GM19239 (cell line): ENCODE results near the gene NTNG1.
A peak's percentile ranks its signal among the peaks of the same experiment; 100 is the strongest.

Source experiments
- DNase-seq: peaks from one replicate; pipeline ENCODE4 v3.0.0; 2011; ENCODE audit warnings: low spot score; ENCODE audit not compliant: insufficient read length
- FAIRE-seq: peaks from 2 replicates; lab custom pipeline; 2011; peaks lifted over from hg19 to GRCh38; lab: Jason Lieb, UNC

Gene NTNG1

DNA sequence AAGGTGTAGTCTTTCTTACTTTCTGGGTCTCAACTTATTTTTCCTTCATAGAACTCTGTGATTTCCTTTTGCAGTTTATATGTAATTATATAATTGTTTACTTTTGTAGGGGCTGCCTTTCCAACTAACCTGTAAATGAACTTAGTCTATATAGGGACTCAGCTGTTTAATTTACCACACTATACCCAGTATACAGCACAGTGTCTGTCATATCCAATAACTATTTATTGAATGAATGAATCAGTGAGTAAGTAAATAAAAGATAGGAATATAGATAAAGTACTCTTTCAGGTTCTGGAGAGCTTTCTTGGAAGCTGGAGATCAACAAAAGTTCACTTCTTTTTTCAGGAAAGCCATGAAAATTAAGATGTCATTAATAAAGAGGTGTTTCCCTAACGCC, 174.8 kb downstream of the NTNG1 start:
- DNase-seq (no peak), FAIRE-seq (no peak)

DNA sequence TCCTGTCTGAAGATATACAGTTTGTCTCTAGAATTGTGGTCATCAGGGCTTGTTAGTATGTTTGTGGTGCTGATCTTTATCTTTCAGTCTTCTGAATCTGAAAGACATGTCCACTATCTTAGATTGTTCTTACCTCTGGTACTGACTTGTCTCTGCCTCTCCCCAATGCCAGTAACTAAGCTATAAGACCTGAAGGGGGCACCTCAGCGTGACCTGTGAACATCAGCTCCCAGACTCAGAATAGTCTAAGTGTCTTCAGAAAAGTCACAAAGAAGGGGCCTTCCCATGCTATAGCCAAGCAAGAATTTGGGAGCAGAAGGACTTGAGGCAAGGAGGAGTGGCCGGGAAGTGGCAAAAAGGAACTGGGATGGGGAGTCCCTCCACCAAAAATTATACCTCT, 178.1 kb downstream of the NTNG1 start:
- FAIRE-seq = no peak

DNA sequence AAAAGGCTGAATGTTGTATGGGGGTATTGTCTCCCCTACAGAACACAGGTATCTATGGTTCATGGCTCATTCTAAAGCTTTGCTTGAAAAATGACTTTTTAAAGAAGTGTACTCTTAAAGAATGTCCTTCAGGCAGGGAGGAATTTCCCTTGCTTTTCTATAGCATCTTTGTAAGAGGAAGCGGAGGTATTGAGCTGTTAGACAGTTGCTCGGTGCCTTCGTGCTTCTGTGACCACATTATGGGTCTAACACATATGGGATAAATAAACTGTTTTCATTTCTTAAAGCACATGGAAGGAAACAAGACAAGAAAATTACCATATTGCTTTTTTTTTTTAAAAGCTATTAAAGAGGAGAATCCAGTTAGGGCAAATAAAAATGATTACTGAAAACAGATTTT, 182.9 kb downstream of the NTNG1 start:
- DNase-seq (no peak), FAIRE-seq (no peak)

More for the DNA sequence above, 178.1 kb downstream of the NTNG1 start:
- DNase-seq = no peak

DNA sequence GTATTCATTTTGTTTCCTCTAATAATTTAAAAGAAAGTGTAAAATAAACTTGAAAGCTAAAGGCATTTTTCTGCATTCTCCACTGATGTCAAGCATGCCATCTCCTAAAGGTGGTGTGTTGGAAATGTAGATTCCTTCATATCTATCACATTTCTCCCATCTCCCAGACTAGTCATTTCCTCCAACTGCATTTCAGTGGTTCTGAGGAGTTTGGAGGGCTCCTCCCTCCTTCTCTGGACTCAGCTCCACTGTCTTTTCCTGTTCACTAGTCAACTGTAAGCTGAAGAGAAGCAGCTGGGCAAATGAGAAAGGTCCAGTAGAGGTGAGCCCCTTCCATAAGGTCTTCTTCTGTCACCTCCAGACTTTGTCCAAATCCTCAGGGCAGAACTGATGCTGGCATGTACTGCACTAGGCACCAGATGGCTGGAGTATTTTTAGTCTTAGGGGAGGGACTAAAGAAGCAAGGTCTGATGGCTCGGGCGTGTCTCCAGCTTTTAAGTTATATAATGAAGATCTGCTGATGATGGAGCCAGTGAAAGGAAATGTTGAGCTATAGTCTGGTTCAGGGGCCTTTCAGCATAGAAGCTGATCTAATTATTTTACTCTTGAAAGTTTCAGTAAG, 186.1 kb downstream of the NTNG1 start:
- FAIRE-seq = no peak
- no peak for DNase-seq

DNA sequence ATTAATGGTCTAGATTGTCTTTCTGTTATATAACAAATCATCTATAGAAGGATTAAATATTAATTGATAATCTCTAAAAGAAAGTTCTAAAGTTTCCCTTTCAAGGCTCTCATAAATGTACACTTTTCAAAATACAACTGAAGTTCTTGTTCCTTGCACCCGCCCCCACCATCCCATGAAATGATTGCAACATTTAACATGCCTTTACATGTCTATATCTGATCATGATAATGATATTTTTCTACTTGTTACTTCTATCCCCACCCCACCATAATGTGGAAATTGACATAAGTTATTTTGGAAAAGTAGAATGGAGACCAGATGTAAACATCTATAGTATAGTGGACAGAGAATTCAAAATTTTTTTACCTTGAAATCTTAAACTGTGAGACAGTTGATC, 186.6 kb downstream of the NTNG1 start:
- FAIRE-seq (no peak), DNase-seq (no peak)

DNA sequence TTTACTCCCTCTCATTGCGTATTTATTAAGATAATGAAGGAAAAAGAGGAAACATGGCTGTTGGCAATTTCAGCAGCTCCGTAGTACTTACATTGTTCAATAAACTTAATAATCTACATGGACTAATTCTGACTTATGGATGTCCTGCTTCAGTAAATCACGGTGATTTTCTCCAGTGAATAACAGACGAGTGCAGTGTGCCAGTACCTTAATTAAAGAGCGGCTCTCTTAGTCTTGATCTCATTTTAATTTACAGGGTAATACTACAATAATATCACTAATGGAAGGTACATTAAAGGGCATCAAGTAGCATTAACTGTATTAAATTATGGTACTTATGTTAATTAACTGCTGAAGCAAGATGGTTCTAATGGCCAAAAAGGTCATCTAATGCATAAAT, 187.2 kb downstream of the NTNG1 start:
- FAIRE-seq (no peak), DNase-seq (no peak)

DNA sequence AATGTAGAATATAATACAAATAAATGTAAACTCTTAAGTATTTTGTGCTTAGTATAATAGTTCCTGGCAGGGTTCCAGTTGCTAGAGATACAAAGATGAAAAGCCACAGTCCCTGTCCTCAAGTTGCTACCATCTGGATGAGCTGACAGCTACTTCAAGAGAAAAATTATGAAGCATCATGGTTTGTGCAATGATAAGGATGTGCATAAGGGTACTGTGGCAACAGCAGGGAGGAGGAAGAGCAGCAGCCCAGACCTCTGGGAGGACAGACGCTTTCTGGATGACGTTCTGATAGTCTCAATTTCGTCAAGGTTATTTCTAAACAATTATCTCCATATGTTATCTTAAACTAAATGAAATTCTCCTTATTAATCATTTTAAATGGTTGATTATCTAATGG, 198.9 kb downstream of the NTNG1 start:
- DNase-seq = no peak

DNA sequence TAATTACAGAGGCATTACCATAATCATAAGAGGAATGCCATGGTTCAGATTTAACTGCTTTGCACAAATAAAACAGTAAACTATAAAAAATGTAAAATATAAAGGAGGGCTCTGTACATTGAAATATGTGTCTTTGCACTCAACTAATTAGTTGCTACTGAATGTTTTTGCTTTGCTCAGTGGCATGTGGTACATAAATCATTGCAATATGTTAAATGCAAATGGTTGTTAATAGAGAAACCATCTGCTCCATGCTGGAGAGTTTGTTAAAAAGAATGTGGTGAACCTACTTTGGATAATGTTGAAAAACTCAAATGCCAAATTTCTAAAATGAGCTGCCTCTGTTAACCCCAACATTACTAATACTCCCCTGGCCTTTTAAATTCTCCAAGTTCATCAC, 201.5 kb downstream of the NTNG1 start:
- FAIRE-seq (no peak), DNase-seq (no peak)

More for the DNA sequence above, 198.9 kb downstream of the NTNG1 start:
- FAIRE-seq = no peak

DNA sequence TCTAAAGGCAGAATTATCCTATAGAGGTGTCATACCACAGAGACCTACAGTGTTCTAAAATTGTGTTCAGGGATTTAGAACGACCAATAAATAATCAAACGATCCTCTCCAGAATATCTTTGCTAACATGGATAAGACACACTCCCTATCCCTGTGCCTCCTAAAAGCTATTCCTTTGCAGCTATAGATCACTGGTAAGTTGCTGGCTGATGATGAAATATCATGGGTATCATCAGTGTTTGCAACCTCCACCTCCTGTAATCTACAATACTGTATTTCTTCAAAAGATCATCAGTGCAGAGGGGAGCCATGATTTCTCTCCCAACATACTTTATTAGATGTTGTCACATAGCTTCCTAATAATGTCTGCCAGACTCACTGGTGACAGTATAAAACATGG, 201.9 kb downstream of the NTNG1 start:
- no peak for DNase-seq
- no peak for FAIRE-seq

DNA sequence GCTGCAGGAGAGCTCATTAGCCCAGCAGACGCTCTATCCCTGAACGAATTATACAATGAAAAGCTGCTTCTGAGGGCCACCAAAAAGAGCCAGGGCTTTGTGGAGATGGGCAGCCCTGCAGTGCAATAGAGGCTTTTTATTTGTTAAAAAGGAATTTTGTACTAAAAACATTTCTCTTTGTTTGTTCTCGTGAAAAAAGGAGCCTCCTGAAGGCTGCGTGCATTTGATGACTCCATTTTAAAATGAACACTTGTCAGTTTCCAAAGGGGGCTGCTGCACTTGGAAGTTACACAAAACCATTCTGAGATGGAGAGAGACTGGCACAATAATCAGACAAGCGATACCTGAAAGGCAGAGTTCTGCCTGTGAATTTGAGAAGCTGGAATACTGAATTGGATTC, 202.8 kb downstream of the NTNG1 start:
- FAIRE-seq = no peak
- no peak for DNase-seq

DNA sequence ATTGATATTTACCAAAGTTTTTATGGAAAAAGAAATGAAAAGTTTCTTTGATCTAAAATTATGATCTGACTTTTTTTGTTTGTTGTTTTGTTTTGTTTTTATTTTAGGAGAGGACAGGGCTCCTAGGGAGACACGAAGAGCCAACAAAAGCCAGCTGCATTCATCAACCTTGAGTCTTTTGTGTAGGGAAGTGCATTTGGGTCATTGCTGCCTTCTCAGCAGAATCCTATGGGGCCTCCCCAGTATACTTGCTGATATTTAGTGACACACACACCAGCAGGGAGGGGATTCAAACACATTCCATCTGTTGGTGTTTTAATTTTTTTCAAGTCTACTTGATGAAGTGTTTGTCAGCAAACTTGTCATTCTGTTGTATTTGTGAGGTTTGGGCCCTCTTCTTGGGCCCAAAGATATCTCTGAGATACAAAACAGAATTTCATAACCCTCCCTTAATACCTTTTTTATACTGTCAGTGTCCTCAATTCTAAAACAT, 203.5 kb downstream of the NTNG1 start:
- FAIRE-seq = no peak
- DNase-seq = no peak

DNA sequence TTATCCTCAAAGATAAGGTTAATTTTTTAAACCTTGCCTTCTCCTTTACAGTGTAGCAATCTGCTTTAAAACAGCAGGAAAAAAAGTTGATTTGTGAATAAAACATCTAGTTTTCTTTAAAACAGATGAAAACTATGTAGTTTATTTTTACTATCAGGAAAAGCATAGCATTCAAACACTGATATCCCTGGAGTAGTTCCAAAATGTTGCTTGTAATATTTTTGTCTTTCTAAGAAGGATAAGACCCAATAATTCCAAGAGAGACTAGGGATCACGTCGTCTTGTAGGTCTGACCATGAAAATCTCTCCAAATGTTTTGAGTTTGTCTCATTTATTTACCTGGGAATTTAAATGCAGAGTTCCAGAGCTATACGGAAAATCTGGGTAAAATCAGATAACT, 204.0 kb downstream of the NTNG1 start:
- DNase-seq (no peak), FAIRE-seq (no peak)

DNA sequence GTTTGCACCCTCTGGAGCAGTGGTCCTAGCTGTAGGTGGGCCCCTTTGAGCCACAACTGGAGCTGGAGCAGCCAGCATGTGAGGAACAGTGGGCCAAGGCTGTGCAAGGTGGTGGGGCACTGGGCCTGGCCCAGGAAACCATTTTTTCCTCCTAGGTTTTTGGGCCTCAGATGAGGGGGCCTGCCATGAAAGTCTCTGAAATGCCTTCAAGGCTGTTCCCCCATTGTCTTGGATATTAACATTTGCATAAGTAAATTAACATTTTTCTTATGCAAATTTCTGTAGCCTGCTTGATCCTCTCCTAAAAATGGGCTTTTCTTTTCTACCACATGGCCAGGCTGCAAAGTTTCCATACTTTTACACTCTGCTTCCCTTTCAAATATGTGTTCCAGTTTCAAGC, 212.0 kb downstream of the NTNG1 start:
- FAIRE-seq = no peak

DNA sequence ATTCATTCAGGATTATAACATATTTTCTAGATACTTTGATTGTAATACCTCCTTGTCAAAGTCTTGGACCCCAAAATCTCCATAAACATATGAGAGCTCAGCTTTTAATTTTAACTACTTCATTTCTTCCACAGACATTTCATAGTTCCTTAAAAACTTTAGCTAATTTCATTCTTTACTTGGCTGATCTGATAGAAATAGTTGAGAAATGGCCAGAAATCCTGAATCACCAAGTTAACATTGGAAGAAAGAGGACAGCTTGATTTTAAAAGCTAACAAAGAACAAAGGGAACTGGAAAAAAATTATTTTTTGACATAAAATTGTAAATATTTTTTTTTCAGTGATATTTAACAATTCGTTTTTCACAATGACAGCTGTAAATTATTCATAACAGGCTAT, 216.5 kb downstream of the NTNG1 start:
- DNase-seq (no peak), FAIRE-seq (no peak)

More for the DNA sequence above, 212.0 kb downstream of the NTNG1 start:
- DNase-seq = no peak

DNA sequence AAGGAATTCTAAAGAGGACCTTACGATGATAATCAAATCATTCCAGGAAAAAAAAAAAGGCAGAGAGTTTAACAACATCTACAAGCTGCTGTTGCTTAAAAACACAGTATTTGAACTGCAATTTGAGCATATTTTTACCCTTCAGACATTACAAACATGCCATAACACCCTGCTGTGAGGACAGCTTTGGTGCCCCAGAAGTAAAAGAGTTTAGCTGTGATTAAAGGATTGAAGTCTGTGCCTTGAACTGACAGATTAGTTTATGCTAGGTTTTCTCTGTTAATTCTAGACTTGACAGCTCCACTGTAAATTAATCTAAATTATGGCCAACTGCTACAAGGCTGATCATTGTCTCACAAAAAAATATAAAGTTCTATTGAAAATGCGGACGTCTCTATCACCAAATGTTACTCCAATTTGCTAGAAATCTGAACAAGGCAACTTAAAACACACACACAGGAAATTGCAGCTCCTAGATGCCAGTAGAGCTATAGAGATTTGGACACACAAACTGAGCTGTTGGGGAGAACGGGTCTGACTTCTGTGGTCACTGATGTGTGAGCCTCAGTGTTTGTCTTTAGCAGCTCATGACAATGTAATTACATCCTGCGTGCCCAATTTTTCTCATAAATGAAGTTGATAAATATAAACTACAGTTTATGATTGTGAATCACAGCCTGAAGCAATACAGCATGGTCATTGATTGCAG, 217.9 kb downstream of the NTNG1 start:
- DNase-seq = no peak

DNA sequence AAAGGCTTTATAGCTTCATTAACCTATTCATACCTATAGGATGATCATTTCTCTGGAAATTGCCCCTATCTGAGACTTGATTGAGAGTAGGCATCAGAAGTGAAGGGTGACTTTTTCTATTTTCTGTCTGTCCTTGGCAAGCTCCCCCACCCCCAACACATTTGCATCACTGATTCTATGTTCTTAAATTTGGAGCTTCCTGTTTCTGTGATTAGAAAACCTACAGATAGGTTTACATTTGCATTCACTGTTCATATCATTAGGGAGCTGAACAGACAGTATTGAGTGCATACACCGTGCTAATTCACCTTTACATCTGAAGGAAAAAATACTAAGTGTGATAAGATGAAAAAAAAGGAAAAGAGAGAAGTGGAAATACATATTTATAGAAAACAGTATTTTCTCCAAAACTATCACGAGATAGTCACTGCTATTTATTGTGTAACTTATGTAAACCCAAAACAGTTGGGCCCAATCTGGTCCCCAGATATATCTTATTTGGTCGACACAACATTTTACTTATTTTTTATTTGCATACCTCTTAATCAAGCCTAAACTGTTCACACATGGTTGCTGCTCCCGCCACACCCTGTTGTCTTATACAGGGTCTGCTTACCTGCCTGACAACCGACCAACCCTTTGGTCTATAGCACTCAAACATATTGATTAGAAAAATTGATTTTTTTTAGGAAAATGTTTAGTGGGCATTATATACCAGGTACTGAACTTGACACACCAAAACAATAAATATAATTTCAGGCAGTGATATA, 218.8 kb downstream of the NTNG1 start:
- FAIRE-seq = no peak
- DNase-seq = no peak

More for the DNA sequence above, 217.9 kb downstream of the NTNG1 start:
- no peak for FAIRE-seq

DNA sequence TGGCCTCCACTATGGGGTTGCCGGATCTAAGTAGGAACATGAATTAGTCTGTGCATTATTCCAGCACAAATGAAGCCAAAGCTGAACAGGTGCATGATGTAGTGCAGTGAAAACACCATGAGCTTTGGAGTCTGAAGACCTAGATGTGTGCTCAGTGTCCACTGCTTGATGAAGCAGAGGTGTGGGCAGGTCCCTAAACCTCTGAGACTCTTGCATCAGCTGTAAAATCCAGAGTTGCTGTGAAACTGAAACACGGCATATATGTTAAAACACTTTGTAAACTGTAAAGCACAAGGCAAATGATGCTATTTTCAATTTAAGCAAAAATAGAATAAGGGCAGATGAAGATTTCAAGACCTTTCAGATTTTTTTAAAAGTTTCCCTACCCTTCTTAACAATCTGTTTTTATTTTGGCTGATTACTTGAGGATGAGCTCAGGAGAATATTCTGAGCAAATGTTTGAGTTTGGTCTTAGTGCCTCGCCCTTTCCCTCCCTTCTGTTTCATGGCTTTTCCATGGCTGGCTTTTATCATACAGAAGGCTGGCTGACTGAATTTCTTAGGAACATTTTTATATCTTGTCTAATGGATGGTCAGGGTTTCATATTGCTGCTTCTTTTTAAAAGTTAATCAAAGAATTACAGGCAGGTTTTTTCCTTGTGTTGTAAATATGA, 221.8 kb downstream of the NTNG1 start:
- DNase-seq (no peak), FAIRE-seq (peak; percentile 59)

DNA sequence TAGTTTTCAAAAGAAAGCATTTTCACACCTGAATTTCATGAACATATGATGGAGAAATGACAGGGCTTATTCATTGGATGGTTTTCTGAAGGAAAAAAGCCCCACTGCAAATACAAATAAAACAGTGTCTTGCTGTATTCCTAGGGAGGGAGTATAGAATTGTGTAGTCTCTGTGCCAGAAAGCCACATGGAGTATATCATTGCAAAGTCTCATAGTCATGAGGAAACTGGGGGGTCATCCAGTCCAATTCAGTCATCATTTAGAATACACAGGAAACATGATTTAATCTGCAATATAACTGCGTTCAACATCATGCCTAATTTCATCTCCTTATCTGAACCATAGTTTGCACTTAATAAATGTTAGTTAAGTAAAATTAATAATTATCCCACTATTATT, 222.3 kb downstream of the NTNG1 start:
- no peak for DNase-seq
- FAIRE-seq = no peak

DNA sequence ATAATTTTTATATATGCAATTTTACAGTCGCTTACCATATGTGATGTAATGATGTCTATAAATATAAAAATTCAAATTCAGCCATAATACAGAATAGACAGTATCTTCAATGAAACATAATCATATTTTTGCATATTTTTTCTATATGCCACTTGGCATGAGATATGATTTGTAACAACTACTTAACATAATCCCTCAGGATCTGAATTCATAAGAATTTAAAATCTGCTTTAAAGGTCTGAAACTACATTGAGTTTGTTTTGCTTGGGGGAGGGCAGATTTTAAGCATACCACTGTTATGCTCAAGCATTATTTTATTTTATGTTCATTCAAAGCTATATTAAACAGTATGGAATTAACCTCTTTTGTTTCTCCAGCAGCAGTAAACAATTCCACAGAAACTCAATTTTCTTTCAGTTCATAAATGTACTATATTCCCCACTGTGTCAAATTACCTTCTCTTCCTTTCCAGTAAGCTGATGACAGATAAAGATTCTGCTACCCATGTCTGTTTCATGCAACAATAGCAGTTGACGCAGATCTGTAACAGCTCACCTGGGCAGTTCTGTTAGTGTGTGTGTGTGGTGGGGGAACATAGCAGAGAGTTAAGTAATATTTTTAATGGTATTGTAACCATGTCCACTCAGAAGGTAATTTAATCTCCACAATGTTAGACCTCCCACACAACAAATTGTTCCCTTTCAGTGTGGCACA, 224.8 kb downstream of the NTNG1 start:
- DNase-seq = no peak
- no peak for FAIRE-seq

DNA sequence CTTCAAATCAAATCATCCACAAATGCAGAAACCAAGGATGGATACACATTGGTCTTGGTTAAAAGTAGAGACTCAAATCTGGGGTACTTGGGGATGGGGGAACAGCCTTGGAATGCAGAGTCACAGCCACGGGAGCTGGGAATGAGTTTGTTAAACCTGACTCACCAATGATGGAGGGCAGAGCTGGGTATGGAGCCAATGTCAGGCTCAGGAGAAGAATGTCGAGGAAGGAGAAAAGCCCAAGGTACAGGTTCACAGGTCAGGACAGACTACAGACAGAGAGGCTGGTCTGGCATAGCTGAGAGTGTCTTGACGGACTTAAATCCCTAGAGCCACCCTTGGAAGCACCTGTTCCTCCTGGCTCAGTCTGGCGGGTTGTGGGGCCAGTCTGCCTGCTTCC, 237.6 kb downstream of the NTNG1 start:
- no peak for DNase-seq

More for the DNA sequence above, 237.6 kb downstream of the NTNG1 start:
- FAIRE-seq = no peak
